Stomach (tissue), 4 donors: ENCODE measurements around the gene CPHXL2.

Experiments used
- POLR2A ChIP-seq, 4 donors: fragments of 450-650 bp; IDR thresholded peaks; one replicate each; pipeline ENCODE4 v1.6.1; 2016; ENCODE audit warnings: antibody characterized with exemption in 4 of 4, control low read depth in 2 of 4, mild to moderate bottlenecking in 1 of 4, moderate library complexity in 1 of 4
- POLR2AphosphoS5 ChIP-seq, 3 donors: sonication (generic); formaldehyde crosslinking; IDR thresholded peaks; one replicate each; pipeline ENCODE4 v1.6.1; 2016; ENCODE audit warnings: antibody characterized with exemption in 3 of 3
- TF ChIP-seq, protein P1 (sequence below), 7 experiments: fragments of 450-650 bp in 4 of 7; fragments of 200-600 bp in 3 of 7; sonication (generic) in 3 of 7; IDR thresholded peaks; one replicate each; pipeline ENCODE4 v1.5.1; 2016 to 2019; ENCODE audit warnings: antibody characterized with exemption in 7 of 7, control low read depth in 2 of 7, mild to moderate bottlenecking in 1 of 7

DNA sequence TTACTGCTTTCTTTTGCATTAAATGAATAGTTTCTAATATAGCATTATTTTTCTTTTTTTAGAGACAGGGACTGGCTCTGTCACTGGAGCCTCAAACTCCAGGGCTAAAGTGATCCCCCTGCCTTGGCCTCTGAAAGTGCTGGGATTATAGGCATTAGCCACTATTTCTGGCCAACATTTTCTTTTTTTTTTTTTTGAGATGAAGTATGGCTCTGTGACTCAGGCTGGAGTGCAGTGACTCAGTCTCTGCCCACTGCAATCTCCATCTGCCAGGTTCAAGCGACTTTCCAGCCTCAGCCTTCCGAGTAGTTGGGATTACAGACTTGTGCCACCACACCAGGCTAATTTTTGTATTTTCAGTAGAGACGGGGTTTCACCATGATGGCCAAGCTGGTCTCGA is 26.5 kb upstream of the CPHXL2 start:
- TF ChIP-seq, protein P1, sequence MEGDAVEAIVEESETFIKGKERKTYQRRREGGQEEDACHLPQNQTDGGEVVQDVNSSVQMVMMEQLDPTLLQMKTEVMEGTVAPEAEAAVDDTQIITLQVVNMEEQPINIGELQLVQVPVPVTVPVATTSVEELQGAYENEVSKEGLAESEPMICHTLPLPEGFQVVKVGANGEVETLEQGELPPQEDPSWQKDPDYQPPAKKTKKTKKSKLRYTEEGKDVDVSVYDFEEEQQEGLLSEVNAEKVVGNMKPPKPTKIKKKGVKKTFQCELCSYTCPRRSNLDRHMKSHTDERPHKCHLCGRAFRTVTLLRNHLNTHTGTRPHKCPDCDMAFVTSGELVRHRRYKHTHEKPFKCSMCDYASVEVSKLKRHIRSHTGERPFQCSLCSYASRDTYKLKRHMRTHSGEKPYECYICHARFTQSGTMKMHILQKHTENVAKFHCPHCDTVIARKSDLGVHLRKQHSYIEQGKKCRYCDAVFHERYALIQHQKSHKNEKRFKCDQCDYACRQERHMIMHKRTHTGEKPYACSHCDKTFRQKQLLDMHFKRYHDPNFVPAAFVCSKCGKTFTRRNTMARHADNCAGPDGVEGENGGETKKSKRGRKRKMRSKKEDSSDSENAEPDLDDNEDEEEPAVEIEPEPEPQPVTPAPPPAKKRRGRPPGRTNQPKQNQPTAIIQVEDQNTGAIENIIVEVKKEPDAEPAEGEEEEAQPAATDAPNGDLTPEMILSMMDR (IDR thresholded peaks at IDR 0.05), result no peak
- TF ChIP-seq POLR2AphosphoS5 (IDR thresholded peaks at IDR 0.05) (no peak), POLR2A (IDR thresholded peaks at IDR 0.05) (no peak)
